ENCODE measurements around the gene FHL1.

FHL1 gene

DNA sequence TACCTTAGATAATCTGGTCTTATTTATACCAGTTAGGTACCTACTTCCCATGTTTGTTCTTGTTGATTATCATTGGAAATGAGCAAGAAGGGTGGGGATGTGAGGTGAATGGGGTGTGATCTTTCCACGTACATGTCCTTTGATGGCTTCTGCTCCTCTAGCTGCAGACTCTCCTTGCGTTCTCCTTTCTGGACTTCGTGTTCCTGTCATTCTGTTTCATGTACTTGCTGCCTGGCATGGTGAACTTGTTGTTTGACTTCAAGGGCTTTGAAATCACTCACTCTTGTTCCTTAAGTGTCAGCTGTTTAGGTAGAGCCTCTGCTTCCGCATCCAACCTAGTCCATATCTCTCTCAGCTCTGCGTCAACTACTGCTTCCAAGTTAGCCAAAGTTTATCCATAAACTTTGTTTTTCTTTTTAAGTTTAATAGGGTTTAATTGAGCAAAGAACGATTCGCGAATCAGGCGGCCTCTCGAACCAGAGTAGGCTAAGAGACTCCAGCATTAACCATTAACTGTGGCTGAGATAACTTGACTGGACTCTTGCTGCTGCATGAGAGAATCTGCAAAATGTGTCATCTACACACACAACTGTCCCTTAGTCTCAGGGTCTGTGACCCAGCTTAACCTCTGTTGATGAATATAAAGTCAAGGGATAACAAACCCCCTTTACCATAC, 42.8 kb downstream of the FHL1 start:
- DNase-seq: no peak

DNA sequence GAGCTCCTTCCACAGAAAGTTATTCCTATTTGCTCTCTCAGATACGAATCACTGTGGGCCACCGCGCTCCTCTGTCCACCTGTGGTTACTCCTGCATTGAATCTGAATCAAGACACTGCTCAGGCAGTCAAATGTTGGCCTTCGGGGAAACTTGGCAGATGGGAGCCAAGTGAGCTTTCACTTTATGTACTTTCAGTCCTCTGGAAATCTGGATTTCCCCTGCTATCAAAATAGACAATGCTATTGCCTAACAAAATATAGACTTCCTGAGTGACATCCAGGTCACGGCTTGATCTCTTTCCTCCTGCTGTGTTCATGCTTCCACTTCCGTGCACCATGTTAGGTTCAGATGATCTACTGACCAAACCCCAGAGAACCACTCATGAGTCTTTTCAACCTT, 43.8 kb downstream of the FHL1 start:
- no peak for DNase-seq

DNA sequence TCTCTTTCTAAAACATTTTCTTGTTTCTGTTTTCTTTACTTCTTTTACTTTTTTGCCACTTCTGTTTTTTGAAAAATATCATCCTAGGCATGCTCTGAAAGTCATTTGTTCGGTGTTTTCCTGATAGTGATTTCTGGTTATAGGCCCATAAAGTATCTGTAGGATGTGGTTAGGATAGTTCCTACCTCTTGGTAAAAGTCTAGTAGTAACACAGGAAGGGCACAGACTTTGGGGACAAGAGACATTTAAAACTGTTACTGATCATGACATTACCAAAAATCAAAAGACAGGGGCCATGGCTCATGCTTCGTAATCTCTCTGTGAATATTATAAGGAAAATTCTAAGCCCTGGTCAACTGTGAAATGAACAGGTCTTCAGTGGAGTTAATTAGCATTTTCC, 44.8 kb downstream of the FHL1 start:
- DNase-seq: no peak

DNA sequence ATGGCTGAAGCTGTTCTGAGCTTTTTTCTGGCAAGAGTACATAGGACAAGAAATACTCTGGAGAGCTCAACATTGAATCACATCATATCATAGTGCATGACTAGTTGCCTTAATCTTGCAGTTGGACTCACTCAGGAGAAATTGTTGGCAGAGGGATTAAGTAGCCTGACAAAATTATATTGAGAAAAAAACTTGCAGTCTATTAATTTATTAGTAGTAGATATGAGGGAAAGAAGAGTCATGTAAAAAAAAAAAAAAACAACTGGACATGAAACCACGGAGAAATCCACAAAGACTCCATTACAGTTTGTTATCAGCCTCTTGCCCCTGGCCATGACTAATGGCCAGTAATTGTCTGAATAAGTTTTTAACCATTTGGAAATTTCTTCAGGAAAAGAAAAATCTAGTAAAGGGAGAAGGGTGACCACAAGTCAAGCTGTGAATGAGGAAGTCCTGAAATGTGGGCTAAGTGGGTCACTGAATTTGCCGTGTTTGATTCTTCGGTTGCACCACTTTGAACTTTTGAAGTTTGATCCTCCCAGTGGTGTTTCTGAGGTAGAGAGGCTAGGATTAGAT, 45.6 kb downstream of the FHL1 start:
- DNase-seq: no peak

DNA sequence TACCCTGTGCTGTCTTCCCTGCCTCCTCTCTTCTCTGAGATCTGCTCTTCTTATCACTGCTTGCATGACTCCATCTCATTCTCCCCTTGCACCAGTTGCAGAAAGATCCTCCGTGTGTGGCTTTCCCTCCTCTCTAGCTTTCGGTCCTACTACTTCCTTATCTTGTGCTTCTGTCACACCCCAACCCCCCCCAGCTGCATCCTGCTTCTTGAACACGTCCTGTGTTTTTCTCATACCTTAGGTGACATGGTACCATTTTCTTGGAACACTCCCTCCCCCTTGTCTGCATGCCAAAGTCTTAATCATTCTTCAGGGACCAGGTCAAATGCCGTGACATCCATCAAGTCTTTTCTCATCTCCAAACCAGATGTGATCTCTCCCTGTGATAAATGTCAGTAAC, 46.4 kb downstream of the FHL1 start:
- no peak for DNase-seq

DNA sequence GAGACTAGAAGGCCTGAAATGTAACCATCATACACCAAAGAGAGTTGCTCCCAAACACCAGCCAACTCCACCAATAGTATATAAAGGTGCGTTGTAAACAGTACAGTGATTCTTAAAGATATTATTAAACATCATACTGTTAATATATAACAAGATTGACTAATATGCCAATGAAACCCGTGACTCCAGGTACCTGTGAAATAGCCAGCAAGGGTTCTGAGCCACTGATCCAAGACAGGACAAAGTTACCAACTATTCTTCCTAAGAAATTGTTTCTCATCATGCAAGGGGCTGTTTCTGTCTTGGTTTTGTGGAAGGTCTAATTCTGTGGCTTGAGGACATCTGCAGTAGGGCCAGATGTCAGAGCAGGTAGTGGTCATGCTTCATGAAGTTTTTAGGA, 47.2 kb downstream of the FHL1 start:
- DNase-seq: no peak

DNA sequence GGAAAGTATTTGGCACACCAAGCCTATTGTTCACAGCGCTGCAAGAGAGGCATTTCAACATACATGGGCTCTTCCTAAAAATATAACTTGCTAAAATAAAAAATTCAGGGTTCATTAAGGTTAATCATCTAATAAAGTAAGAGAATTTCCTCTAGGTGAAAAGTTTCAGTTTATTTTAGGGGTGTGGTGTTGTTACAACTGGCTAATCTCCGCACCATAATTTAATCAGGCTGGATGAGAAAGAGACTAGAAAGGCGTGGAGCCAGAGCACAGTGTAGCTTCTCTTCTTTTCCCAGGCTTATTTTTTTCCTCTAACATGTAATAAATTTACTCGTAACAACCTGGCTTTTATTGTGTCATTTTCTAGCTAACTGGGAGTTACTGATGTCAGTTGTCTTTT, 47.9 kb downstream of the FHL1 start:
- no peak for DNase-seq

DNA sequence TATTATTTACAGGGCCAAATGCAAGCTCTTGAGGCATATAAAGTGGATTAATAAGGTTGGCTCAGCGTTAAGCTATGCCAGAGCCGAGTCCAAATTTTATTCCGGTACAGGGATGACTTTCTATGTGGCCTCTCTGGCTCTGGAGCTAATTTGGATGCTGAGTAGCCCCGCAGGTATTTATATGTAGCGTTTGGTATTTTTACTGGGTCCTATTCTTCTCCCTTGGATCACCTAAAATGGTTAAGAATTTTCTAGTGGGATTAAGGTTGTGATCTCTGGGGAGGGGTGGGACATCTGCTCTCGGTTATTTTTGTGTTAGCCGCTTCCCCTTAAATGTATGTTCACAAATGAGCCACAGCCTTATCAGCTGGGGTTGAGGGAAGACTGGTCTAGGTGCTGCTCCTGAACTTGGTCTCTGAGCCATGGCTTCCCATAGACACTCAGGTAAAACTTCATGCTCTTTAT, 49.4 kb downstream of the FHL1 start:
- no peak for DNase-seq

DNA sequence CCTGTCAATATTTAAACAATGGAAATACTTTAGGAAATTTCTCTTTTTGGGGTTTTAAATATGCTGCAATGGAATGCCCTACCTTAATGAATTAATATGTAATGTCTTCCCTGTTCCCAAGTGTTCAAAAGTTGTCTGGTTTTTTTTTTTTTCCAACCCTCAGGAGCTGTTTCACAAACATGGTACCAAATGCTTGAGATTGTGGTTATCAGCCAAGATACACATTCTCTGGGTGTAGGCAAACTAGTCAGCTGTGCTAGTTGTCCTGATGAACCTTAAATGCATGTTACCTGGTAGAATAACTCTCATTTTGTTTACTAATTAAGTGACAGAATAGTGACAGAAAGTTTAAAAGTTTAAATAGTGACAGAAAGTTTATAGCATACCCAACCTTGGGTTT, 50.7 kb downstream of the FHL1 start:
- no peak for DNase-seq

DNA sequence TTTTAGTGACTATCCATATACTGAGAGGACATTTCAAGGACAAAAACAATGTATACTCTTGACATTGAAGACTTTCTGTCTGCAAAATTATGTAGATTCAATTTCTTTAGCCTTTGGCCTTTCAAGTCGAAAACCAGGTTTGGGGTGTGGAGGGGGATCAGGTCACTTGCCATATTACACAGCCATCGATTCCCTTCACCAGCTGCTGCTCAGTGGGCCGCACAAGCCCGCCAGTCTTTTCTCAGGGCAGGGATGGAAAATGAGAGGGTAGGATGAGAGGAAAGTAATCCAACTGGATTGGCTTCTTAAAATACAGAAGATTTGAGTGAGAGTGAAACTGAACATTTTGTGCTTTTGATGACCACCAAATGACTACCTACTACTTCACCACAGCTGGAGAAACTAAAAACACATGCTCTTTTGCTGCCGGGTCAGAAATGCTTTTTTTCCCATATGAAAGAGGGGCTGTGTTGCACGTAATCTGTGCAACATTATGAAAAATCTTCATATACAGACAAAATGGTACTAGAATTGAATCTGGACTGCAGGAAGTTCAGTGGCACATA, 51.4 kb downstream of the FHL1 start:
- DNase-seq: no peak

DNA sequence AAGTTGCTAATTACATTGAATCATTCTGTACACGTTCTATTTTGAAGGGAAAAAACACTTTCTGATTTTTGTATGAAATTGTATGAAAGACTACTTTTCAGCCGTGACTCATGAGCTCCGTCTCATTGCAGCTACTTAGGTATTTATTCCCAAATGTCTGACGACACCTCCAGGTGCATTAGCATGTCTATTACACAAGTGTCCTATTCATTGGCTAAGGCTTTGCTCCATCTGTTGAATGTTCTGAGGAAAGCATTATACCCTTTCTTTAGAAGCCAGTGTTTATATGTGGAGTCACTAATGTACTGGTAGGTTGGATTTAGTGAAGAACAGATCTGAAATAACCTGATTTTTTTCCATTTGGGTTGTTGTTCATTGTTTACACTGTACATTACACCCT, 52.0 kb downstream of the FHL1 start:
- no peak for DNase-seq

DNA sequence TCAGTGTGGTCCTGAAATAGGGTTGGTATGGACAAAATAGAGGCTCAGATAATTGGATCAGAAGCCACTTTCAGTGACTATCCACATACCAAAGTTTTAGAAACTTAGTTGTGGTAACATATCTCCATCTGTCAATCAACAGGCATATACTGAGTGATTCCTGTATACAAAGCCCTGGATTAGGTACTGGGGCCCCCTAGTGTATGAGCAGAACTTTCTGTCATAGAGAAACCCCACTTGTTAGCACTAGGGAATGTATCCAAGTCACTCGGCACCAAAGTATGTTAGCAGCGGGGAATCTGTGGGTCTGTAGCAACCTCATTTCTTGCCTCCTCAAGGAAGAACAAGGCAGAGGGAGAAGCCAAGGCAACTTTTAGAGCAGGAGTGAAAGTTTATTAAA, 53.1 kb downstream of the FHL1 start:
- DNase-seq: no peak

DNA sequence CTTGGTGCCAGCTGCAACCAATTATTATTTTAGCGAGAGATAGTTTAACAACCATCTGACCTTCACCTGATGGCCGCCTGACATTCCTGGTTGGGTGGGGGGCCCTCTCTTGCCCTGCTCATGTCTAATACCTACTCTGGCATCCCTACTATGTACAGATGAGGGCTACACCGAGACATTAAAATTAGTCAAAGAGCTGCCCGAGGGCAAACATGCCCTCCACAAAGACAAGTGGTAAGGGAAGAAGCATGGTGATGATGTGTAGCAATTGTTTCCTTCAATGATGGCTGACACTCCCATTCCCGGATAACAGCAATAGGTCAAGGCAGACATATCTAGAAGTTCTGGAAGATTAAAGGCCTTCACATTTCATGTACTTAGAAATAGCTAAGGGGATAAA, 54.3 kb downstream of the FHL1 start:
- no peak for DNase-seq

DNA sequence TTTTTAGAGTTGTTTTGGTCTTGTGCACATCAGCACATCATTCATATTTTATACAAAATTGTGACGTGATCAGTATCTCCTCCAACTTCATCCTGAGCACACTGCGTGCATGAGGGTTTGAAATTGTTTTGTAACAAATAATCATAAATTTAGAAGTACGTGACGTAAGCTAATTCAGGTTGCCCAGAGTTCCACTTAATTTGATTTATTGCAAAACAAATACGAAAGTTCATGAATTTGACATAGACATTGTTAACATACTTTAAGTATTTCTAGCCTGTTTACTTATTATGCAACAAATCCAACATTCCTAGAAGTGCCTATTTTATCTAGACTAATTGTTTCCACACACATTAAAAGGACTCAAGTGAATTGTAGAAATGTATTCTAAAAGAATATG, 55.6 kb downstream of the FHL1 start:
- no peak for DNase-seq

DNA sequence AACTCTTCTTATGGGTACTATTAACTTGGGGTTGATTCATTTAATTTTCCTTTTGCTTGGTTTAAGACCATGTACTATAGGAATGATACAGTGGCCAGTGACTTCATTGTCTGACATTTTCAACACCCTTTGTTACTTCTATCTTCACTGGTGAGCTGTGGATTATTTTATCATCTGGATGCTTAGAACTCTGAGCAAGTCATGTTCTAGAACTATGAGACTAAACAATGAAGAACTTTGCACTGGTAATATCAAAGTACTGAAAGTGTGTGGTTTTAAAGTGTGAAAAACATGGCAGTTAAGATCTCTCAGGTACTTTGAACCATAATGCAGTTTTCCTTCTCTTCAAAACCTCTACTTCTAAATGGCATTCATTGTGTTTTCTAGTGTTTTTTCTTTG, 56.1 kb downstream of the FHL1 start:
- DNase-seq: no peak

DNA sequence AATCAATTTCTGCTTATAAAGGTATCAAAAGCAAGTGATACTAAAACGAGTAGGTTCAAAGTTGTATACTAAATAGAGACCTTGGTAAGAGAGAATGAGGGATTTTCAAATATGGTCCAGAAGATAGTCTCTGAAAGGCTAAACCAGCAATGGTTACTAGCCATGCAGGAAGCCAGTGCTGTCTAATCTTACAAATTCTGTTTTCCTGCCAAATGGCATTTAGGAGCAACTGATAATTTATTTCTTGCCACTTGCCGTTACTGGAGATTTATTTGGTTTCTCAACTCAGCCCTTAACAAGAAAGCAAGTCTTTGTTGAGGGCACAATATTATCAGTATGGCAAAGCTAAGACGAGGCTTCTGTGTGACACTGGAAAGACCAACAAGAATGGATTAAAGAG, 56.6 kb downstream of the FHL1 start:
- DNase-seq: no peak

DNA sequence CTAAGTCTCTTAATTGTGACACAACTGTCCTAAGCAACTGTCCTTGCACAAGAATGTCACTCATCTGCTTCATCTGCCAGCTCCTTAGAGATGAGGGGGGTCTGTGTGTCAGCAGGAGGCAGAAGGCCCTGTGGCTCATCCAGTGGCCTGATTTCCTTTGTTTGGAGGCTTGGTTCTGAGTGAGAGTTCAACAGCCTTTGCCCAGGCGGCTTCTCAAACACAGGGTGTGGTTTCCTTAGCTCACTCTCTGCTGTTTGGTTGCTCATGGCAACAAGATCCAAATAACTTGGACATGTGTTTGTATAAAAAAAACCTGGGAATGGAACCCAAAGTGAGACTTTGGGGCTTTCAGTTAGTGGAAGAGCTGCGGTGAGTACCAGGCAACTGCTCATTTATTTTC, 57.2 kb downstream of the FHL1 start:
- no peak for DNase-seq

DNA sequence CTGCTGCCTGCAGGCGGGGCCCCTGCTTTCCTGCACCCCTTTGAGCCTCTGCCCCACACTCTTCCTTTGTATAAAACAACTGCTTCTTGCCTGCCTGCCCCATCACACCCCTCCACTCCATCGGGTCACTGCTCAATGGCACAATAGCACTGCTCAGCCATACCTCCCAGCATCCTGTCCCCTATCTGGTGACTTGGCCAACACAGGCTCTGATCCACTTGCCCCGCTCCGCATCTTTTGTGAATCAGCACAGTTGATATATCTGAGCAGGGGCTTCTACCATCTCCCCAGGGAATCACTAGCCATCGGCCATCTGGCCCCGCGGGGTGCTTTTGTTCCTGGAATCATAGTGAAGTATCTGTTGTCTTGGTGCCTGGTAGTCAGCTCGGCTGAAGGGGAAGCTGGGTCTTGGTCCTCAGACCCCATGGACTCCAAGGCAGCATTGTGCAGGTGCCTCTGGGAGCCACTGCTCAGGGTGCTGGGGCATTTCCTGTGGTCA, 58.6 kb downstream of the FHL1 start:
- no peak for DNase-seq

DNA sequence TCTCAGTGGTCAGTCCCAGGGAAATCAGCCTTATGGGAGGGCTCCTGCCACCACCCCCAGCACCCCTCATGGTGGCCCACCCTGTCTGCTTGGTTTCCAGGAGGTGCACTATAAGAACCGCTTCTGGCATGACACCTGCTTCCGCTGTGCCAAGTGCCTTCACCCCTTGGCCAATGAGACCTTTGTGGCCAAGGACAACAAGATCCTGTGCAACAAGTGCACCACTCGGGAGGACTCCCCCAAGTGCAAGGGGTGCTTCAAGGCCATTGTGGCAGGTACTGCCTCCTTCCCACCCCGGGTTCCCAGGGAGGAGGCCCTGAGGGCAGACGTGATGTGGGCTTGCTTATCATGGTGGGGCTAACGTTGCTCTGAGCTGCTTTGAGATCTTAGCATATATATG, 59.6 kb downstream of the FHL1 start:
- DNase-seq: no peak

DNA sequence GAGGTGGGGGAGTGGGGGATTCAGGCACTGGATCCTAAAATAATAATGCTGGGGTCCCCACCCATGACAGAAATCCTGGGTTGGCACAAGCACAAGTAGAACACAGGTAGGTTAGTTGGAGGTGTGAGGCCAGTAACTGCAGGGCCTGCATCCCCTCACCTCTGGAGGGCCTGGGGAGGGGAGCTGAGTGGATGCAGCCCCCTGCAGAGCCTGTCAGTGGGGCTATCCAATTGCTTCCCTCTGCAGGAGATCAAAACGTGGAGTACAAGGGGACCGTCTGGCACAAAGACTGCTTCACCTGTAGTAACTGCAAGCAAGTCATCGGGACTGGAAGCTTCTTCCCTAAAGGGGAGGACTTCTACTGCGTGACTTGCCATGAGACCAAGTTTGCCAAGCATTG, 60.2 kb downstream of the FHL1 start:
- no peak for DNase-seq

DNA sequence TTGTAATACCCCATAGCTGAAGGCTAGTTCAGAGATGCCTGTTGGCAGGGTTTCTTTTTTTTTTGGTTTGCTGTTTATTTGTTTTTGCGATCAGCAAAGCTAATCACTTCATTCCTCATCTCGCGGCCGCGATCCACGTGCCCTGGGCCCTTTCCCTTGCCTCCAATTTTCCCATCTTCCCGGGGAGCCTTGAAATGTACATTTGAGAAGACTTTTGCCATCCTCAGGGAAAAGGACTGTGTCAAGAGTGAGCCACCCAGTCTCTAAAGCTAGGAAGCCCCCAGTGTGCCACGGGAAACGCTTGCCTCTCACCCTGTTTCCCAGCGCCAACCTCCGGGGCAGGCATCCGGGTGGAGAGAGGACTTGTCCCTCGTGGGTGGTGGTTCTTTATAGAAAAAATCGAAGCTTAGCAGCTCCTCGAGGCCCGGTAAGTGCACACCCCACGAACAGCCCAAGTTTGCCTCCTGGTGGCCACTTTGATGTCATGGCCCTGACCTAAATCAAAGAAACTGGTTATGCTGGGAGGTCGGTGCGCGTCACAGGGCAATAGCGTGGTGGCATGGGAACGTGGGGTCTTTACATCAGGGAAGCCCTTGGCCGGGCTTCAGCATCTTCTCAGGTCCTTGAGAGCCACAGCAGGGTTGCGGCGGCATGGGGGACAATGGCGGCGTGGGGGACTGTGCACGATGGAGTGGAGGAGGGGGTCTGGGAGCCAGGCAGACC, 61.8 kb downstream of the FHL1 start:
- DNase-seq: no peak

DNA sequence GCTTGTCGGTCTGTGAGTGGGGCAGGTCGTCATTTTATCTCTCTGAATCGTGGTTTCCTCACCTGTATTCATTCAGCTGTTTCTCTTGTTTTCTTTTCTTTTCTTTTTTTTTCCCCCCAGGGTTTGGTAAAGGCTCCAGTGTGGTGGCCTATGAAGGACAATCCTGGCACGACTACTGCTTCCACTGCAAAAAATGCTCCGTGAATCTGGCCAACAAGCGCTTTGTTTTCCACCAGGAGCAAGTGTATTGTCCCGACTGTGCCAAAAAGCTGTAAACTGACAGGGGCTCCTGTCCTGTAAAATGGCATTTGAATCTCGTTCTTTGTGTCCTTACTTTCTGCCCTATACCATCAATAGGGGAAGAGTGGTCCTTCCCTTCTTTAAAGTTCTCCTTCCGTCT, 62.4 kb downstream of the FHL1 start:
- no peak for DNase-seq

DNA sequence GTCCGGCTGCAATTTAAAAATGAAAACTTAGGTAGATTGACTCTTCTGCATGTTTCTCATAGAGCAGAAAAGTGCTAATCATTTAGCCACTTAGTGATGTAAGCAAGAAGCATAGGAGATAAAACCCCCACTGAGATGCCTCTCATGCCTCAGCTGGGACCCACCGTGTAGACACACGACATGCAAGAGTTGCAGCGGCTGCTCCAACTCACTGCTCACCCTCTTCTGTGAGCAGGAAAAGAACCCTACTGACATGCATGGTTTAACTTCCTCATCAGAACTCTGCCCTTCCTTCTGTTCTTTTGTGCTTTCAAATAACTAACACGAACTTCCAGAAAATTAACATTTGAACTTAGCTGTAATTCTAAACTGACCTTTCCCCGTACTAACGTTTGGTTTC, 62.9 kb downstream of the FHL1 start:
- DNase-seq: no peak

DNA sequence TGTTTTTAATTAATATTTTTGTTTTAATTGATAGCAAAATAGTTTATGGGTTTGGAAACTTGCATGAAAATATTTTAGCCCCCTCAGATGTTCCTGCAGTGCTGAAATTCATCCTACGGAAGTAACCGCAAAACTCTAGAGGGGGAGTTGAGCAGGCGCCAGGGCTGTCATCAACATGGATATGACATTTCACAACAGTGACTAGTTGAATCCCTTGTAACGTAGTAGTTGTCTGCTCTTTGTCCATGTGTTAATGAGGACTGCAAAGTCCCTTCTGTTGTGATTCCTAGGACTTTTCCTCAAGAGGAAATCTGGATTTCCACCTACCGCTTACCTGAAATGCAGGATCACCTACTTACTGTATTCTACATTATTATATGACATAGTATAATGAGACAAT, 63.5 kb downstream of the FHL1 start:
- no peak for DNase-seq

Data from NCI-H1092 (cell line).